Measurements from ENCODE around the gene APBA3.

Gene APBA3

GRCh38 chr19:3785938-3786824 is 24.7 kb upstream of the APBA3 start, which contains the start of gene MATK:
Gene MATK (minus strand): TSS chr19:3786381. CDS start chr19:3785135, 1,246 bp downstream.
- FAIRE-seq (no peak), DNase-seq (ENCODE audit: insufficient read length, low spot score) (peak; percentile 53)

GRCh38 chr19:3785451-3785937 is 24.0 kb upstream of the APBA3 start:
- FAIRE-seq (no peak), DNase-seq (ENCODE audit: insufficient read length, low spot score) (no peak)
- TF ChIP-seq CTCF (IDR thresholded peaks at IDR 0.05; ENCODE audit: insufficient read depth, missing control alignments), result no peak

More at GRCh38 chr19:3785938-3786824, 24.7 kb upstream of the APBA3 start, which contains the start of gene MATK:
- TF ChIP-seq CTCF (IDR thresholded peaks at IDR 0.05; ENCODE audit: insufficient read depth, missing control alignments), result no peak

GRCh38 chr19:3784607-3785450 is 23.3 kb upstream of the APBA3 start:
- FAIRE-seq (no peak), DNase-seq (ENCODE audit: insufficient read length, low spot score) (no peak)
- no peak for TF ChIP-seq CTCF (IDR thresholded peaks at IDR 0.05; ENCODE audit: insufficient read depth, missing control alignments)

- DNase-seq (ENCODE audit: insufficient read length, low spot score) (no peak), FAIRE-seq (no peak)
- TF ChIP-seq CTCF (IDR thresholded peaks at IDR 0.05; ENCODE audit: insufficient read depth, missing control alignments), result peak; percentile 7
Observed at GRCh38 chr19:3783660-3784584, 22.4 kb upstream of the APBA3 start.

GRCh38 chr19:3782903-3783302 is 21.4 kb upstream of the APBA3 start:
- DNase-seq (ENCODE audit: insufficient read length, low spot score) (no peak), FAIRE-seq (no peak)
- no peak for TF ChIP-seq CTCF (IDR thresholded peaks at IDR 0.05; ENCODE audit: insufficient read depth, missing control alignments)

GRCh38 chr19:3782330-3782729 is 20.8 kb upstream of the APBA3 start:
- TF ChIP-seq CTCF (IDR thresholded peaks at IDR 0.05; ENCODE audit: insufficient read depth, missing control alignments), result no peak
- FAIRE-seq, result no peak
- no peak for DNase-seq (ENCODE audit: insufficient read length, low spot score)
